COLO829 (cell line): ENCODE measurements around the gene NCBP2L.
A peak's percentile ranks its signal among the peaks of the same experiment; 100 is the strongest.
"Not testable (repeated sequence)": the region's sequence is repeated elsewhere in the genome, so short reads cannot be mapped to it uniquely, and the experiment has no call there.

Source experiments
- DNase-seq: peaks from one replicate; pipeline ENCODE4 v3.0.0; 2012; ENCODE audit warnings: low spot score

NCBP2L gene

GRCh38 chrX:107810053-107810452 is 32.5 kb downstream of the NCBP2L start:
- DNase-seq = not testable (repeated sequence)

- DNase-seq = no peak
Observed at GRCh38 chrX:107818900-107819521, 41.5 kb downstream of the NCBP2L start.

- no peak for DNase-seq
Observed at GRCh38 chrX:107823042-107823441, 45.5 kb downstream of the NCBP2L start.

DNA sequence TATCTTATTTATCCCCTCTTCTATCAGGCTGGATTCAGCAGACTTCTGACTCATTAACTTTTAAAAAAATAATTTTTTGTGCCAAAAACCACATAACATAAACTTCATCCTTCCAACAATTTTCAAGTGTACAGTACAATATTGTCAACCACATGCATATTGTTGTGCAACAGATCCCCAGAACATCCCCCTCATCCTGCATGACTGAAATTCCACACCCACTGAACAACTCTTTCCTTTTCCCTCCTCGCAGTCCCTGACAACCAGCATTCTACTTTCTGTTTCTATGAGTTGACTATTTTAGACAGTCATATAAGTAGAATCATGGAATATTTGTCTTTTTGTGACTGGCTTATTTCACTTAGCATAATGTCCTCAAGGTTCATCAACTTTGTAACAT is 45.9 kb downstream of the NCBP2L start:
- peak; percentile 16 for DNase-seq

DNA sequence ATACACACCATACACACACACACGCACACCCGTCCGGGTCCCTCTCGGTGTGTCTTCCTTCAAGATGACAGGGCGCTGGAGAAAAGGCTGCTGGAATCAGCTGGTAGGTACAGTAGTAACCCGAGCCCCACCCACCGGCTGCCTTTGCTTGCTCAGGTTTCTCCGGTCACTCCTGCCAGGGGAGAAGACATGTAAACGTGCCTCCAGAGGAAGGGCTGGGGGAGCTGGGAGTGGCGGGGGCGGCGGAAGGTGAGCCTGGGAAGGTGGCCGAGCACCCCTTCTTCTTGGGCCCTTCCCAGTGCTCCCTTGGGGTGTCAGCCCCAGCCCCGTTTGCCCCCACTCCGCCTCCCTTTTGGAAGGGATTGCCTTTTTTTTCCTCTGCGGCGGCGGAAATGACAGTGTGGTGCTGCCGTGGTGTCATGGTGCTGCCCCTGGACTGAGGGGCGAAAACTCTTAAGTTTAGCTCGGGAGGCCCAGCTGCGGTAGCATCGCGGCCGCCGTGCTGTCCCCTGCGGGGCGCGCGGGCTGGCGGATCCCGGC is 48.2 kb downstream of the NCBP2L start, which contains the start of gene MID2:
TSS of gene MID2 (plus strand) at position 169 of the 540 bp plus-strand sequence. CDS start 561 bp downstream, outside the sequence.
- no peak for DNase-seq

GRCh38 chrX:107826238-107827029 is 48.9 kb downstream of the NCBP2L start:
- DNase-seq = no peak

DNA sequence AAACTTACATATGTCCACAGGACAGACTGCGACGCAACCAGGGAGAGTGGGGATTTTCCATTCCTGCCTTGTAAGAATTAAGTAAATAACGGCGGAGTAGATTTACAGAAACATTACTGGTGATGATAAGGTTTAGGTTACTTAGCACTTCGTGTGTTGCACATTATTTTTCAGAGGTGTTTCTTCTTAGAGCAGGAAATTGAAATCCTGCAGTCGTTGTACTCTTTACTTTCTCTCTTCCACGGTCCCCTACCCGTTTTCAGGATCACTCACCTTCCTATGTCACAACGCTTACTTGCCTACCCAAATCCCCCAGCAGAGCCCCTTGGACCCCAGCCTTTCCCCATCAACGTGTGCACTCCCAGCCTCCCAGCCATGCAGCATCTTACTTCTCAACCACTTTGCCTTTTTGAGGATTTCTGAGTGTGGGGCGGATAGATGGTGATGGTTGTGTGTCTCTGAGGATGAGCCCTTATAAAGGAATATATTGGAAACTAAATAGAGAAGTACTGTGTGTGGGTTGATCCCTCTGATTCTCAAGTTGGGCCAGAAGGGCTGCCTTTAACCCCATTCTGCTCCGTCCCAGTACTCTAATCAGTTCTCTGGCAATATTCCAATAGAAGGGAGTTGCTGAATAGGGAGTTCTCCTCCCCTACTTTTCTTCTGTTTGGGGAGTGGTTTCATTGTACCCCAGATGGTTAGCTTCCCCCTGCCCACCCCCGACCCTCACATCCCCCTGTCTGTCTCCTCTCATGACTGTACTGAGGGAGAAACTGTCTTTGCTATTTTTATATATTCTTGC is 49.7 kb downstream of the NCBP2L start:
- DNase-seq = no peak

GRCh38 chrX:107827852-107828251 is 50.3 kb downstream of the NCBP2L start:
- no peak for DNase-seq

DNA sequence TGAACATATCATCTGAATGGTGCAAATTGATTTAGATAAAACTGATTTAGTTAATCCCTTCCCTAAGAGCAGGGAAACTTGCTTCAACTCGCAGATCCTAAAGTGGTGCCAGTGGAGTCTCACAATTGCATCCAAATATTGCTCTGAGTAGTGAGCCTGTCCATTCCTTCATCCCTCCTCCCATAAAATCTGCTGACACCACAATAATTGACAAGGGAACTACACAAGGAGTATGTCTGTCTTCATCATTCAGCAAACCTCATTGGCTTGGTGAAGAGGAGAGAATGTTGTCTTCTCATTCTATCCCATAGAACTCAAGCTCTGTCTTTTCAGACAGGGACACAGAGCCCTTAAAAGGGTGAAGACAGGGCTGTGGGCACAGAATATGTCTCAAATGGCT is 52.3 kb downstream of the NCBP2L start:
- DNase-seq = no peak

DNA sequence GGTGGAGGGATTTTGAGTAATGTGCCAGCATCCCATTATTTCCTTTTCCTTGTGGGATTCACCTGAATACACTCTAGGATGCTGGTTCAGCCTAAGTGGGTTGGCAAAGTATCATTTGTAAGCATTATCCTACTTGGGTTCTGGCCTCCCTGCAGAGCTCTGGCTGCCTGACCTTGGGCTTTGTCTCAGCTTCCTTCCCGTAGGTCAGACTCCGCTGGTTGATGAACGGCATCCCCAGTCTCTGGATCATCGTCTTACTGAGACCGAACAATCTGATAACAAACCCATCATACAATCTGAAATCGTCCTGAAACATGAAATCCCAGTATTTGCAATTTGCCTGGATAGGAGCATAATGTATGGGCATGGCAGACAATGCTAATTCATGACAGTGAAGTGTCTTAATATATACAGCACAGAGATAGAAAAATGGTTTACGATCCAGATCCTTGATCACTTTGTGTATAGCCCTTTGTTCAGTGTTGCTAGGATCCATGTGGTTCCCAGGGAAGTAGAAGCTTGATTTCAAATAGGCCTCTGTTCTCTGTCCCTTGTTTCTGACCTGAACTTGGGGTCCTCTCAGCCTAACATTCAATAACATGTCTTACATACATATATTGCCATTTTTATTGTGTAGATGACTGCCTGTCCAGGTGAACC is 53.7 kb downstream of the NCBP2L start:
- no peak for DNase-seq

DNA sequence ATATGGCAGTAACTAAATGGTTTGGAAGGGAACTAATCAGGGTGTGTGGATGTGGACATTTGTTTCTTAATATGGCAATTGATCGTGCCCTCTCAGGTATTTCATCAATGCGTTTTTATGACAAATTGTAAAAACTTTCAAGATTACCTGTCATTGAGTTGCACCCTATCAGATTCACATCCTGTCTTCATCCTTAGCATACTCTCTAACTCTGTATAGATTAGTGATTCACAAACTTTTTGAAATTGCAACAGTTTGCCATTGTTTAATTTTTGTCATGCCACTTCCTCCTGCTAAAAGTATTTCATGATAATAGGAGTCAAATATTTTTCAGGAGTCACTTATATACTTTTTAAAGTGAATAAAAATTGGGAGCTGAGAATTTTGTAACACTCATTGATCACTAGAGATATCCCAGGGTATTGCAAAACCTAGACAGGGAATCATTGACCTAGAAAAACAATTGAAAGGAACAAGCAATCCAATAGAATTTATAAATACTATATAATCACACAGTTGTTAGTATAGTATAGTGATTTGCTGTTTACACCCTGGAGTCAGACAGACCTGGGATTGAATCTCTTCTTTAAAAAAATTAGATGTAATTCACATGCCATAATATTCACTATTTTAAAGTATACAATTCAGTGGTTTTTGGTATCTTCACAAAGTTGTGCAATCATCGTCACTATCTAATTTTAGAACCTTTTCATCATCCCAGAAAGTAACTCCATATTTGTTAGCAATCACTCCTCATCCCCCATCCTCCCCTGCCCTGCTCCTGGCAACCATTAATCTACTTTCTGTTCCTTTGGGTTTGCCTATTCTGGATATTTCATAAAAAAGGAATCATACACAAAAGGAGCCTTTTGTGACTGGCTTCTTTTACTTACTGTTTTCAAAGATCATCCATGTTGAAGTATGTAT is 57.0 kb downstream of the NCBP2L start:
- no peak for DNase-seq

DNA sequence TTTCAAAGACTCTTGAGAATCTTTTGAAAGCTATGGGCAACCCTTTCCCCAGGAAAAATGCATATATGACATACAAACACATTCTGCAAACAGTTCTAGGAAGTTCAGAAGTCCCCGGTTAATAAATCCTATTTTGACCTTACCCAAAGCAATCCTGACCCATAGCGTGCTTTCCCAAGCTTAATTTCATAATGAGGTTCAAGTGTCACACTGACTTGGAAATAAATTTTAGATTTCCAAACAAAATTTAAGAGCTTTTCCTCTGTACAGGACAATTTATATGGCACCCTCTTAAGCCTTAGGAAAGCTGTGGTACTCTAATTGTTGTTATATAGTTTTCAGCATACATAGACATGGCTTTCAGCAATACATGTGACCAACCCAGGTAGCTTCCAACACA is 59.4 kb downstream of the NCBP2L start:
- no peak for DNase-seq

DNA sequence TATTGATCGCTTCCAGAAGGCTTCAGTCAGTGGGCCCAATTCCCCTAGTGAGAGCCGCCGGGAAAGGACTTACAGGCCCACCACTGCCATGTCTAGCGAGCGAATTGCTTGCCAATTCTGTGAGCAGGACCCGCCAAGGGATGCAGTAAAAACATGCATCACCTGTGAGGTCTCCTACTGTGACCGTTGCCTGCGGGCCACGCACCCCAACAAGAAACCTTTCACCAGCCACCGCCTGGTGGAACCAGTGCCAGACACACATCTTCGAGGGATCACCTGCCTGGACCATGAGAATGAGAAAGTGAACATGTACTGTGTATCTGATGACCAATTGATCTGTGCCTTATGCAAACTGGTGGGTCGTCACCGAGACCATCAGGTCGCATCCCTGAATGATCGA is 63.4 kb downstream of the NCBP2L start:
- DNase-seq = no peak

DNA sequence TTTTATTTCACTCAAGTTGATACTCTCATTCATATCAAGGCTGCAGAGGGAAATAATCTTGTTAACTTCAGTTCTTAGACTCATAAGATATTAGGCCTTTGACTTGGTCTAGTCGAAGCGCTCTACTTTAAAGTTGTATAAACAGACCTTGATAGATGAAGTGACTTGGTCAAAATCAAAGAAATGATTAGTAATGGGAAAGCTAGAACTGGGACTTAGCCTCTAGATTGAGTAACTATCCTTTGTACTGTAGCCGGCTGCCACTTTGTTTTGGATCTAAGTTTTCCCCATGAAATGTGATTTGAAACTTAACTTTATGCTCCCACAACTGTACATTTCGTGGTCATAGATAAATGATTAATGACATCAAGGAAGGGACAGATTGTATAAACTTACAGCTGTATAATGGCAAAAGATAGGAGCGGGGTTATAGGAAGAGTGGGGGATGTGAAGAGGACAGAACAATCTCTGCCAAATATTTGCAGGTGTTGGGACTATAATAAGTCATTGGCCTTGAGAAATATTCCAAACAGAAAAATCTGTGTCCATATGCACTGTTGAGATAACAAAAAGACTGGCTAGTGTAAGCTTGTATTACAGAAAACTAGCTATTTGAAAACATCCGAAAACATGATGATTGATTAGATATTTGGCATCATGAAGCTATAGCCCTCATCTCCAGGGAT is 65.3 kb downstream of the NCBP2L start:
- no peak for DNase-seq
